Peyer's patch (tissue), 4 donors: Measurements from ENCODE around the gene GNAO1. TPM values are rescaled to one million over a fixed set of nuclear protein-coding genes. Genes with fewer than 3 reads are reported as not detected.

Experiments used
- DNase-seq, 3 donors: peaks; one replicate each; pipeline ENCODE4 v3.0.0-alpha.2; 2017 to 2019
- H3K27ac ChIP-seq, 4 donors: fragments of 200-600 bp; sonication (generic); one replicate each; pipeline ENCODE4 v1.5.1; 2016 to 2019
- H3K27me3 ChIP-seq, 2 donors: fragments of 200-600 bp; sonication (generic); one replicate each; pipeline ENCODE4 v1.5.1; 2019
- H3K36me3 ChIP-seq, 3 donors: fragments of 200-600 bp; sonication (generic); one replicate each; pipeline ENCODE4 v1.5.1; 2016 to 2019
- H3K4me1 ChIP-seq, 4 donors: fragments of 200-600 bp; sonication (generic); one replicate each; pipeline ENCODE4 v1.5.1; 2016 to 2019
- H3K4me3 ChIP-seq, 4 donors: fragments of 200-600 bp; sonication (generic); 1 replicate in 3 of 4; 2 replicates in 1 of 4; pipeline ENCODE4 v1.5.1; 2016 to 2019; ENCODE audit warnings: mild to moderate bottlenecking in 1 of 4
- H3K9me3 ChIP-seq, 4 donors: fragments of 200-600 bp; sonication (generic); one replicate each; pipeline ENCODE4 v1.5.1; 2016 to 2019; ENCODE audit warnings: mild to moderate bottlenecking in 1 of 4
- POLR2A ChIP-seq, 2 donors: fragments of 450-650 bp; IDR thresholded peaks; one replicate each; pipeline ENCODE4 v1.5.1; 2017; ENCODE audit warnings: antibody characterized with exemption in 2 of 2, mild to moderate bottlenecking in 2 of 2, moderate library complexity in 2 of 2
- total RNA-seq, 4 donors: library from RNA; depleted of rRNA; stranded (reverse); fragments of >200 nt; gene quantifications; one replicate each; pipeline ENCODE4 v1.1.0, GENCODE V29; 2016
- TF ChIP-seq, protein P1 (sequence below), 6 experiments: fragments of 450-650 bp in 4 of 6; fragments of 200-600 bp in 2 of 6; sonication (generic) in 1 of 6; IDR thresholded peaks; one replicate each; pipeline ENCODE4 v1.5.1; 2017 to 2019; ENCODE audit warnings: antibody characterized with exemption in 6 of 6, mild to moderate bottlenecking in 3 of 6, moderate library complexity in 1 of 6

Gene GNAO1
- total RNA-seq, 4 donors from 2014 or later = 6.3 to 39.6 (median 7.3) TPM

DNA sequence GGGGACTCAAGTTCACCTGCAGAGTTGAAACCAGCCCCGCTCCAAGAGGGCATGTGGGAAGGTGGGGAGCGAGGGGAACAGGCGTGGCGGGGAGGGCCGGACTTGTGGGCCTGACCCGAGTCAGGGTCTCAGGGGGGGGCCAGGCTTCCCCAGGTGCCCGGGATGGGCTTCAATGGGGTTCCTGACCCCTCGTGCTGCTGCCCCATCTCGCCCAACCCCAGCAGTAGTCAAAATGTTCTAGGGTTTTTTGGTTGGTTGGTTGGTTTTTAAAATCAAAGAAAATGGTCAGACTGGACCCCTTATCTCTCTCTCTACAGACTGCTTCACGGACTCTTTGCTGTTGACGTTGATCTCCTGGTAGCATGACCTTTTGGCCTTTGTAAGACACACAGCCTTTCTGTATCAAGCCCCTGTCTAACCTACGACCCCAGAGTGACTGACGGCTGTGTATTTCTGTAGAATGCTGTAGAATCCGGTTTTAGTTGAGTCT, 164.5 kb downstream of the GNAO1 start:
- no peaks in the 10 kb centered on the region for H3K27me3 ChIP-seq
- peak overlapping the region in 1 of 4 donors; percentile 43 for H3K4me3 ChIP-seq
- H3K36me3 ChIP-seq = peaks cover 0 to 8% (median 0%) of the 10 kb centered on the region in 3 donors
- peak overlapping the region in 1 of 4 donors; percentile 5 for H3K27ac ChIP-seq
- peak; percentile 6 to 48 (median 46) for DNase-seq
- no peaks in the 10 kb centered on the region for H3K9me3 ChIP-seq
- H3K4me1 ChIP-seq = peaks cover 0 to 7% (median 1%) of the 10 kb centered on the region in 4 donors
- TF ChIP-seq POLR2A (IDR thresholded peaks at IDR 0.05) = no peak

DNA sequence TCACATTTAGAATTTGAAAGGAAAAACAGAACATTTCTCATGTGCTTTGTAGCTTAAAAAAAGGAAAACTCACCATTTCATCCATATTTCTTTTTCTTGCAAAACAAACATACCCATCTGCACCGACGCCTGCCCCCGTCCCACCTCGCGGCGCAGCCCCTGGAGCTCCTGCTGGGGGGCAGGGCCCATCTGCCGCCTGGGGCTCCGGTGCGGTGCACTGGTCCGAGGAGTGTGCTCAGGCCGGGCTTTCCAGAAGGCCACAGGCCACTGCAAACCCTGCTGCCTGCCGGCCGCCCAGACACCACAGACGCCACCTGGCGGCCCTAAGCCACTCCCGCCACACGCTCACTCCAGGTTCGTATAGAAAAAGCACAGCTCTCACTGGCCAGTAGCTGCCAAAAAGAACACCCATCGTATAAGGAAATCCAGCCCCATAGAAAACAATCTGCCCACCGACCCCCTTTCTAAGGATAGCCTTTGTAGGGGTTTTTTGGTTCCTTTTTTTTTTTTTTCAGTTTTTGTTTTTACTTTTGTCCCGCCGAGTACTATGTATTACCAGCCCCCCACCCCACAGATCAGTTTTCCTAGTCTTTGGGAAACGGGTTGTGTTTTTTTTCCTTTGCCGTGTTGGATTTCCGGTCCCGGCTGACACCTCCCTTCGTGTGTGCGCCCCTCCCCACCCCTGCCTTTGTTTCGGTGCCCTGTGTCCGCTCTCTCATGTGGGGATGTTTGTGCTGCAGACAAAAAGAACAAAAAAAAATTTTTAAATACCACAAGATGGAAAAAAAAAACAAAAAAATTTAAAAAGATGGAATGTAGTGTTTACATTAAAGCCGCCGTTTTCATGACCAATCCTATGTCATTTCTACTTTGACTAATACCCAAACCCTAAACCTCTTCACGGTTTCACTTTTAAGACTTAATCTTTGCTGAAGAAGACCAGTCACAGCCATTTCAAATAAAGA, 165.3 kb downstream of the GNAO1 start:
- no peaks in the 10 kb centered on the region for H3K27me3 ChIP-seq
- peaks cover 0 to 7% (median 1%) of the 10 kb centered on the region in 4 donors for H3K4me1 ChIP-seq
- H3K36me3 ChIP-seq = peaks cover 0 to 8% (median 0%) of the 10 kb centered on the region in 3 donors
- no peak for TF ChIP-seq POLR2A (IDR thresholded peaks at IDR 0.05)
- TF ChIP-seq, protein P1, sequence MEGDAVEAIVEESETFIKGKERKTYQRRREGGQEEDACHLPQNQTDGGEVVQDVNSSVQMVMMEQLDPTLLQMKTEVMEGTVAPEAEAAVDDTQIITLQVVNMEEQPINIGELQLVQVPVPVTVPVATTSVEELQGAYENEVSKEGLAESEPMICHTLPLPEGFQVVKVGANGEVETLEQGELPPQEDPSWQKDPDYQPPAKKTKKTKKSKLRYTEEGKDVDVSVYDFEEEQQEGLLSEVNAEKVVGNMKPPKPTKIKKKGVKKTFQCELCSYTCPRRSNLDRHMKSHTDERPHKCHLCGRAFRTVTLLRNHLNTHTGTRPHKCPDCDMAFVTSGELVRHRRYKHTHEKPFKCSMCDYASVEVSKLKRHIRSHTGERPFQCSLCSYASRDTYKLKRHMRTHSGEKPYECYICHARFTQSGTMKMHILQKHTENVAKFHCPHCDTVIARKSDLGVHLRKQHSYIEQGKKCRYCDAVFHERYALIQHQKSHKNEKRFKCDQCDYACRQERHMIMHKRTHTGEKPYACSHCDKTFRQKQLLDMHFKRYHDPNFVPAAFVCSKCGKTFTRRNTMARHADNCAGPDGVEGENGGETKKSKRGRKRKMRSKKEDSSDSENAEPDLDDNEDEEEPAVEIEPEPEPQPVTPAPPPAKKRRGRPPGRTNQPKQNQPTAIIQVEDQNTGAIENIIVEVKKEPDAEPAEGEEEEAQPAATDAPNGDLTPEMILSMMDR (IDR thresholded peaks at IDR 0.05) = peak; percentile 43 to 82 (median 72)
- peak; percentile 65 to 91 (median 81) for DNase-seq
- H3K4me3 ChIP-seq = peak overlapping the region; percentile 18 to 46 (median 38)
- H3K27ac ChIP-seq = peak overlapping the region in 3 of 4 donors; percentile 5 to 34 (median 30)
- no peaks in the 10 kb centered on the region for H3K9me3 ChIP-seq

DNA sequence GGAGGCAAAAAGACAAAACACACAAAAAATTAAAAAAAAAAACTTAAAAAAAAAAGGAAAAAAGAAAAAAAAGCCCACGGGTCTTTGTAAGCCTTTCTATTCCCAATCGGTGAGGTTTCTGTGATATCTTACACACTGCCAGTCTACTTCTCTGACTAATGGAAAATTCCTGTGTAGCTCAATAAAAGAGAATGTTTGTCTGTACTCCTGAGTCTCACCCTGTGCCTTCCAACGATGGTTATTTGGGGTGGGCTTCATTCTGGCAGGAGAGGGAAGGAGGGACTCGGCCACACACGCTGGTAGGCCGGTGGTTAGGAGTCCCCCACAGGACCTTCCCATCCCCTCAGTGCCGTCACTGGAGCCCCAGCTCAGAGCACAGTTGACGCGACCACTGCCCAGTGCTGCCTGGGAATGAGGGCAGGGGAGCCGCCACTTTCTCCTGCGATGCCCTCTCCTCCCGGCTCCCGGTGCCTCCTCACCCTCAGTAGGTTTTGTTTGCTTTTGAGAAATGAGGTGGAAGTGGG, 166.0 kb downstream of the GNAO1 start:
- H3K27ac ChIP-seq = peak overlapping the region in 3 of 4 donors; percentile 30 to 57 (median 34)
- TF ChIP-seq, protein P1 (IDR thresholded peaks at IDR 0.05) = no peak
- TF ChIP-seq POLR2A (IDR thresholded peaks at IDR 0.05) = no peak
- H3K4me3 ChIP-seq = peak overlapping the region in 3 of 4 donors; percentile 18 to 46 (median 32)
- H3K27me3 ChIP-seq = no peaks in the 10 kb centered on the region
- peak in 2 of 3 donors; percentile 45 to 49 for DNase-seq
- H3K36me3 ChIP-seq = peaks cover 0 to 13% (median 0%) of the 10 kb centered on the region in 3 donors
- H3K4me1 ChIP-seq = peaks cover 0 to 7% (median 1%) of the 10 kb centered on the region in 4 donors
- no peaks in the 10 kb centered on the region for H3K9me3 ChIP-seq

DNA sequence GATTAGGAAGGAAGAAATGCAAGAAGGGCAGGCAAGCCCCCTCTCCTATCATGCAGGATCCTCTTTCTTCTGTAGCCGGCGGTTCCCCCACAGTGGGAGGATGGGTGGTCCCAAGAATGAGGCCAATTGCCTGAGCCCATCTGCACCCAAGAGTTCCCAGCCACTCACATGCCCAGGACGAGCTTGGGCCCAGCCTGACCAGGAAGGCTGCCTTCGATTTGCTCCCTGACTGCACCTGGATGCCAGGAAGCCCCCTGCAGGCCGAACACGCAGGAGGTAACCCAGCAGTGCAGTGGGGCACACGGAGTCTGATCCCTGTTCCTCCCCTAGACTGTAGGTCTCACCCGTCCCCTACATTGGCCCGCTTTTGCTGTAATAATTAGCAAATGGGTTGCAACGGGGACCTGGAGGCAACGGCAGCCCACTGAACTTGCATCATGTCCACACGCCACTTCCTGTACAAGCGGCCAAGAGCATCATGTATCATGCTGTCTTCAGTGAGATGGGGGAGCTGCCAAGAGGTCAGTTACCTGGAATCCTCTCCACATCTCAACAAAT, 166.6 kb downstream of the GNAO1 start:
- Histone ChIP-seq H3K4me3 (no peak overlapping the region), H3K9me3 (no peaks in the 10 kb centered on the region), H3K27ac (peak overlapping the region in 3 of 4 donors; percentile 21 to 57 (median 34)), H3K36me3 (peaks cover 0 to 19% (median 0%) of the 10 kb centered on the region in 3 donors), H3K27me3 (no peaks in the 10 kb centered on the region), H3K4me1 (peaks cover 0 to 7% (median 1%) of the 10 kb centered on the region in 4 donors)
- DNase-seq = peak in 2 of 3 donors; percentile 42 to 45
- no peak for TF ChIP-seq POLR2A (IDR thresholded peaks at IDR 0.05)
- TF ChIP-seq, protein P1 (IDR thresholded peaks at IDR 0.05) = no peak

DNA sequence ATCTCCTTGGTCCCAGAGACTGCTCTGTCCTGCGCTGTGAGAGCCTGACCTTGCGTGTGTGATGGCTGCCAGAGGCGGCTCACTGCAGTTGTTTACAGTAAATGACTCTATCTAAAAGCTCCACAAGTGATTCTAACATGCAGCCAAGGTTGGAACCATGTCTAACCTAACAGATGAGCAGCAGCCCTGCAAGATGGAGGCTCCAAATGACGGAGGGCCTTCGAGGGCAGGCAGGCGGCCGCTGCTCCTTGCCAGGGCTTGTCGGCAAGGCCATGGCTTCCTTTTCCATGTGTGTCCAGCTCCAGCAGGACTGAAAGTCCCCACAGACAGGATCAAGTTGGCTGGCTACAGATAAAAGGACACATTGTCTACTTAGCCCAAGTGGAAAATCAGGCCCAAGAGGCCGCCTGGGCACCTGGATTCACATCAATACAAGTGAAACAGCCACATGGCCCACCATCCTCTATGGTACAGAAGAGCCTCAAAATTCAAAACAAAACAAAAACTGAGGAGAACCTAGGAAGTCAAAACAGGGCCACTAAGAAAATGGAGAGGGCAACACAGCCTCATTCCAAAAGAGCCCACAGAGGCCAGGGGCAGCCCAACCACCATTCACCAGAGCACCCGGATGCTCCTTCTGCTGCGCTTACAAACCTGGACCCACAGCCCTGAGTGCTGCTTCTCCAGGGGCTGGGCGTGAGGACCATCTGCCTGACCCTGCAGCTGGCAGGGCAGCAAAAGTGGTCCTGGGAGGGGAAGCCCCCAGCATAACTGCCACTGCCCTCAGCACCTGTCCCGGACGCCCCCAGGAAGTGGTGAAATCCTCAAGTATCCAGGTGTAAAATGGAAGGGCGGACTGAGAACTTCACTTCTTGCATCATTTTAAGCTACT, 169.1 kb downstream of the GNAO1 start:
- no peaks in the 10 kb centered on the region for H3K27me3 ChIP-seq
- no peak overlapping the region for H3K4me3 ChIP-seq
- no peak for TF ChIP-seq POLR2A (IDR thresholded peaks at IDR 0.05)
- TF ChIP-seq, protein P1 (IDR thresholded peaks at IDR 0.05) = no peak
- peaks cover 0 to 42% (median 0%) of the 10 kb centered on the region in 3 donors for H3K36me3 ChIP-seq
- peaks cover 0 to 7% (median 1%) of the 10 kb centered on the region in 4 donors for H3K4me1 ChIP-seq
- no peaks in the 10 kb centered on the region for H3K9me3 ChIP-seq
- no peak overlapping the region for H3K27ac ChIP-seq
- DNase-seq = peak in 1 of 3 donors; percentile 37
